AG10803 (cell line): Measurements from ENCODE around the gene COL27A1.

Source experiments
- DNase-seq: peaks from one replicate; pipeline ENCODE4 v3.0.0; 2010; ENCODE audit warnings: low read depth
- H3K4me3 ChIP-seq: 2 replicates; pipeline ENCODE4 v1.5.1; 2011; ENCODE audit warnings: mild to moderate bottlenecking, low read length, control low read depth
- TF ChIP-seq, protein P1 (sequence below): conservative IDR thresholded peaks from 2 replicates; pipeline ENCODE4 v1.5.1; 2011; ENCODE audit warnings: mild to moderate bottlenecking, low read length, control low read depth, inconsistent platforms

The COL27A1 gene

DNA sequence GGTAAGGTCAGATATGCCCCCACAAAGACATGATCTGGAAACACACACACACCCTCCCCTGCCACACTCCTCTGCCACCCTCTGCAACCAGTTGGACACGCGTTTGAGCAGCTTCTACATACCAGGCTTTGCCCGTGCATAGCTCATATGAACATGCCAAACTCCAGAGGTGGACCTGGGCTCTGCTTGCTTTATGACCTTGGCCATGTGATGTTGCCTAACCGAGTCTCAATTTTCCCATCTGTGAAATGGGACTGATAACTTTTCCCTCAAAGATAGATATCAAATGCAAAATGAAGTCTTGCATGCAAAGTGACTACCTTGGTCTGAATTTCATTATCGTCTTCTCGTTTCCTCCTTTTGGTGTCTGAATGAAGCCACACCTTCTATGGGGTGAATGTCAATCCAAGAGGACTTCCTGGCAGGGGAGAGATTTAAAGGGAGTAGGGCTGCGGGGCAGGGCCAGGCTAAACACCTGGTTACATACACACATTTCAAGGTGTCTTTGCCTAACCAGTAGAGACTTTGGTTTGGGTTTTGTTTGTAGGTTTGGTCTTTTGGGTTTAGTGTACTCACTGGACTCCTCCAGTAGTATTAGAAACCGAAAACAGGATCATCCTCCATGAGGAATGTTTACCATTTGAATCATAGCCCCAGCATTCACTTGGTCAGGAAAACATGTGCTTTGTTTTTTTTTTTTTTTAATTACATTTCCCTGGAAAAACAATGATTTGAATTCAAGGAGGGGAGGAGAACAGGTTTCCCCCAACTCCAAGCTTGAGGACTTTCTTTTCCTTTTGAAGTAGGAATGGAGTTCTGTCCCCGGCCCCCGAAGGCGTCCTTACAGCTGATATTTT is 63.2 kb downstream of the COL27A1 start:
- no peak overlapping the region for H3K4me3 ChIP-seq
- TF ChIP-seq, protein P1, sequence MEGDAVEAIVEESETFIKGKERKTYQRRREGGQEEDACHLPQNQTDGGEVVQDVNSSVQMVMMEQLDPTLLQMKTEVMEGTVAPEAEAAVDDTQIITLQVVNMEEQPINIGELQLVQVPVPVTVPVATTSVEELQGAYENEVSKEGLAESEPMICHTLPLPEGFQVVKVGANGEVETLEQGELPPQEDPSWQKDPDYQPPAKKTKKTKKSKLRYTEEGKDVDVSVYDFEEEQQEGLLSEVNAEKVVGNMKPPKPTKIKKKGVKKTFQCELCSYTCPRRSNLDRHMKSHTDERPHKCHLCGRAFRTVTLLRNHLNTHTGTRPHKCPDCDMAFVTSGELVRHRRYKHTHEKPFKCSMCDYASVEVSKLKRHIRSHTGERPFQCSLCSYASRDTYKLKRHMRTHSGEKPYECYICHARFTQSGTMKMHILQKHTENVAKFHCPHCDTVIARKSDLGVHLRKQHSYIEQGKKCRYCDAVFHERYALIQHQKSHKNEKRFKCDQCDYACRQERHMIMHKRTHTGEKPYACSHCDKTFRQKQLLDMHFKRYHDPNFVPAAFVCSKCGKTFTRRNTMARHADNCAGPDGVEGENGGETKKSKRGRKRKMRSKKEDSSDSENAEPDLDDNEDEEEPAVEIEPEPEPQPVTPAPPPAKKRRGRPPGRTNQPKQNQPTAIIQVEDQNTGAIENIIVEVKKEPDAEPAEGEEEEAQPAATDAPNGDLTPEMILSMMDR, result no peak
- no peak for DNase-seq

DNA sequence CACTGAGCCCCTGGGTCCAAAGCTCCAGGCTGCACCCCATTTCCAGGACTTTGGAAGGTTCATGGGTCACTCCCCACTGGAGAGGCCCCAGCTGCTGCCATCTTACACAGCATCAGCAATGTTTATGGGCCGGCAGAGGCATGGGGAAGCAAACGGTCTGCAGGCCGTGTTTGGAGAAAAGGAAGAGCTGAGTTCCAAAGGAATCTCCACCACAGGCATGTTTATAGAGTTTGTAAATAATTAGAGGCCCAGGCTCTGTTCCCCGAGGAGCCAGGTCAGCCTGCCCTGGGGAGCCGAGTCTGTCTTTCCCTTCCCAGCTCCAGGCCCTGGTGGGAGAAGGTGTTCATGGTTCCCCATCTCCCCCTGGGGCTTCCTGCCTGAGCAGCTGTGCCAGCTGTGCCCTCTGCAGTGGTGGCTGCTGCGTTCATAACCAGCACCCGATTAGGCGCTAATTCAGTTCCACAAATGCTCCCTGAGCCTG is 64.8 kb downstream of the COL27A1 start:
- no peak overlapping the region for H3K4me3 ChIP-seq
- DNase-seq, result no peak
- TF ChIP-seq, protein P1, result no peak

DNA sequence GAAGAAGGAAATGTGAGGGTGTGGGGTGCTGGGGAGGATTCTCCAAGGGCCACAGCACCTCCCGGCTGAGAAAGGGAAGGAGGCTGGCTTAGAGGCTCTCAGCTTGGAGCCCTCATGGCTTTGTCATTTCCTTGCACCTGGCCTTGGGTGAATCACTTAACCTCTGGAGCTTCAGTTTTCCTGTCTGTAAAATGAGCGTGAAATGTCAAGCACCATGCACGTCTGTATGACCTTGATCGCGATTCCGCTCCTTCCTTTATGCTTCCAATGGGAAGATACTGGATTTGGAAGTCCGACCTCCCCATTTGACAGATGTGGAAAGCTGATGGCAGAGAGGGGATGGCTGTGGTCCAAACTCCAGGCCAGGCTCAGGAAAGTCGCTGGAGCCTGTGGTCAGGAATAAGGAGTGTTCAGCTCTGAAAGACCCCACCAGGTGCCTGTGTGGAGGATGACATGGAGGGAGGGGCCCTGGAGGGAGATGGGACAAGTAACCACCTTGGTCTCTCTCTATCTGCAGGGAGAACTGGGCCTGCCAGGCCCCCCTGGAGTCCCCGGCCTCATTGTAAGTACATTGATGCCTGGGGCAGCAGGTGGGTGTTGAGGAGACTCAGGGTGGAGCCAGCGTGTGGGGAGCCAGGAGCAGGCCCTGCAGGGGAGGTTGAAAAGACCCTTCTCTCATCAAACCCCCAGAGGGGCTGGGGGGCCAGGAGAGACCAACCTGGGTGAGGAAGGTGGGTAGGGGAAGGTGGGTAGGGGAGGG is 66.5 kb downstream of the COL27A1 start:
- DNase-seq, result no peak
- TF ChIP-seq, protein P1, result no peak
- H3K4me3 ChIP-seq, result no peak overlapping the region

DNA sequence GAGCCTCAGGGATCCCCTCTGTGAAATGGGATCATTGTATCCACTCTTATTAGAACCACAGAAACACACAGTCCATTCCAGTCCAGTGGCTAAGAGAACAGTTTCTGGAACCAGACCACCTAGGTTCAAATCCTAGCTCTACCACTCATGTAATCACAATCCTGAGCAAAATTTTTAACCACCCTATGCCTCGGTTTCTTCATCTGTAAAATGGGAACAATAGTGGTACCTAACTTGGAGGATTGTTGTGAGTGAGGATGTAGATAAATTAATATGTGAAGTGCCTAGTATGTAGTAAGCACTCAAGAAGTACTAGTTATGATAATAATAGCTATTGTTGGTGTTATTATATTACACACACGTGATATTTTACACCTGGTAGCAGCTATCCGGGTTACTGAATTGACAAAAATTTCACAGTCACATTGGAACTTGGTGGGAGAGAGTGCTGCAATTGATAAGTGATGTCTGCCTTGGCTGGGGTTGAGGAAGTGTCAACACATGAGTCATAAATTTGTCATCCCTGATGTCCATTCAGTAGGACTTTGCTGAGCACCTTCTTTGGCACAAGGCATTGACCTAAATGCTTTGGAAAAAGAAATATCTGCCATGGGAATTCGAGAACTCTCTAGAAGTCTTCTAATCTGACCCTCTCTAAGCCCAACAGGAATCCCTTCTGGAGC is 68.4 kb downstream of the COL27A1 start:
- peak; percentile 58 for DNase-seq
- TF ChIP-seq, protein P1, result no peak
- H3K4me3 ChIP-seq, result no peak overlapping the region

DNA sequence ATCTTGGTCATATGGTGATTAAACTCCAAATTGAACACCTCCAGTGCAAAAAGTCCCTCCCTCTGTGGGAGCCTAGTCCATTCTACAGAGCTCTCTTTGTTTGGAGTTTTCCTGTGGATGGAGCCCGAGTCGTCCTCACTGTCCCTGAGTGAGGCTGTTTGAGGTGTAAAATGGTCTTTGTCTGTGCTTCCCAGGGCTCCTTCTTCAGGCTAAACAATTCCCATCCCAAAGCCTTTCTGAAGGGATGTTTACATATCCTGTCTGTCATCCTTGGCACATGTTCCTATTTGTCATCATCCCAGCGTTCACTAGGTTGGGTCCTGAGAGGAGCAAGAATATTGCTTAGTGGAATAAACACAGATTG is 68.9 kb downstream of the COL27A1 start:
- DNase-seq, result peak; percentile 62
- TF ChIP-seq, protein P1, result no peak
- no peak overlapping the region for H3K4me3 ChIP-seq

DNA sequence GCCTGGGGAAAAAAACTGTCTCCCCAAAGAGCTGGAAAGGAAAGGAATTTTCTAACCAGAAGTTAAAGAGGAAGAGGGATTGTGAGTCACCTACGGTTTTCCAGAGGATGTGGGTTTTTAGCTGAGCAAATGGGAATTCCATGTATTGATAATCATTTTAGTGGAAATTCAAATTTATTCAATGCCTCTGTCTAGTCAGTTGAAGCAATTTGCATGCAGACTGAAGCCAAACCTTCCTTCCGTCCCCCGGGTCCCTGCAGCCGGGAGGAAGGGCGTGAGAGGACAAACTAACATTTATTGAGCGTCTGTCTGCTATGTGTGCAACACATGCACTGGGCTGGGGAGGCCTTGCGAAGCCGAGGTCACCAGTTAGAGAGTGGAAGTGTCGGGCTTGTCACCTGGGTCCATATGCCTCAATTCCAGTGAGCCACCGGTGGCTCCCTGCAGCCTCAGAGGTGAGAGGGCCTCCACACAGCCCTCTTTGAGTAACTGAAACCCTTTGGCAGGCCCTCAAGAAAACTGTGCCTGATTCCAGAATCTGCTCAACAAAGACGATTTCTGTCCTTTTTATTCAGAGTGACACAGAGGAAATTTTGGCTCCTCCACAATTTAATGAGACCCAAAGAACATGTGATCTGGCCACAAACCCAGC is 70.3 kb downstream of the COL27A1 start:
- peak; percentile 60 for DNase-seq
- no peak overlapping the region for H3K4me3 ChIP-seq
- TF ChIP-seq, protein P1, result no peak
